H1 (cell line): ENCODE results near the gene TMEM170A. TPM values are rescaled to one million over a fixed set of nuclear protein-coding genes. Genes with fewer than 3 reads are reported as not detected.

ENCODE experiments used
- CTCF ChIA-PET: fragments of 300-600 bp; sonication (Branson Sonifier 250); formaldehyde crosslinking; loops from one replicate; lab custom pipeline; 2021; ENCODE audit not compliant: partially characterized antibody; lab: Charles Lee
- POLR2A ChIA-PET: fragments of 300-600 bp; sonication (Branson Sonifier 250); formaldehyde crosslinking; loops from one replicate; lab custom pipeline; 2021; ENCODE audit warnings: inconsistent platforms; ENCODE audit not compliant: partially characterized antibody; lab: Charles Lee
- DNase-seq, 2 experiments: peaks; one replicate each; pipeline versions ENCODE4 v3.0.0 to v3.0.0-alpha.2; 2010 to 2022; ENCODE audit warnings: low spot score in 2 of 2, low read depth in 1 of 2, mixed read lengths in 1 of 2
- FAIRE-seq: peaks from 2 replicates; lab custom pipeline; 2011; peaks lifted over from hg19 to GRCh38; lab: Jason Lieb, UNC
- H2AFZ ChIP-seq: 2 replicates; pipeline ENCODE4 v1.8.1; 2012; ENCODE audit warnings: low read length, inconsistent platforms
- H2AK5ac ChIP-seq: 2 replicates; pipeline ENCODE4 v1.6.1; 2013; ENCODE audit warnings: low read depth, low read length
- H2BK120ac ChIP-seq: replicated peaks from 2 replicates; pipeline ENCODE3; 2013; ENCODE audit warnings: low read depth, low read length, inconsistent platforms
- H2BK12ac ChIP-seq: 2 replicates; pipeline ENCODE4 v1.6.1; 2013; ENCODE audit warnings: low read depth, low read length
- H2BK15ac ChIP-seq: 2 replicates; pipeline ENCODE4 v1.6.1; 2013; ENCODE audit warnings: low read length
- H2BK20ac ChIP-seq: 2 replicates; pipeline ENCODE4 v1.6.1; 2013; ENCODE audit warnings: low read length
- H2BK5ac ChIP-seq: 2 replicates; pipeline ENCODE4 v1.6.1; 2013; ENCODE audit warnings: low read depth, low read length
- H3K14ac ChIP-seq: 2 replicates; pipeline ENCODE4 v1.6.1; 2013; ENCODE audit warnings: inconsistent platforms; ENCODE audit not compliant: insufficient read length
- H3K18ac ChIP-seq: 2 replicates; pipeline ENCODE4 v1.6.1; 2013; ENCODE audit warnings: low read length; ENCODE audit errors: extremely low read depth
- H3K23ac ChIP-seq: 2 replicates; pipeline ENCODE4 v1.6.1; 2013; ENCODE audit warnings: inconsistent platforms; ENCODE audit not compliant: insufficient read length
- H3K23me2 ChIP-seq: 2 replicates; pipeline ENCODE4 v1.6.1; 2013; ENCODE audit warnings: low read depth, low read length
- H3K27ac ChIP-seq: 2 replicates; pipeline ENCODE4 v1.6.1; 2011; ENCODE audit warnings: low read depth, low read length, inconsistent platforms
- H3K27me3 ChIP-seq, 4 experiments: replicated peaks in 1 of 4; 1 replicate in 1 of 4; 2 replicates in 3 of 4; pipeline versions ENCODE4 v1.6.1 to v1.8.1; 2011 to 2013; ENCODE audit warnings: low read length in 3 of 4, mild to moderate bottlenecking in 3 of 4, inconsistent platforms in 2 of 4, mixed read lengths in 2 of 4, moderate library complexity in 1 of 4; ENCODE audit not compliant: control insufficient read depth in 3 of 4, insufficient read depth in 3 of 4; ENCODE audit errors: extremely low read depth in 1 of 4
- H3K36me3 ChIP-seq, 4 experiments: 2 replicates each; pipeline versions ENCODE4 v1.6.1 to v1.8.1; 2011 to 2013; ENCODE audit warnings: mild to moderate bottlenecking in 4 of 4, low read length in 3 of 4, moderate library complexity in 2 of 4, control low read depth in 1 of 4, inconsistent platforms in 1 of 4; ENCODE audit not compliant: insufficient read depth in 4 of 4, control insufficient read depth in 2 of 4
- H3K4ac ChIP-seq: replicated peaks from 2 replicates; pipeline ENCODE3; 2013; ENCODE audit warnings: low read length, low read depth, mixed read lengths, inconsistent platforms; ENCODE audit not compliant: insufficient read length
- H3K4me1 ChIP-seq, 4 experiments: replicated peaks in 1 of 4; 1 replicate in 1 of 4; 2 replicates in 3 of 4; pipeline versions ENCODE4 v1.6.1 to v1.8.1; 2011 to 2013; ENCODE audit warnings: low read length in 3 of 4, inconsistent platforms in 2 of 4, mixed read lengths in 1 of 4; ENCODE audit not compliant: insufficient read depth in 4 of 4, control insufficient read depth in 3 of 4
- H3K4me2 ChIP-seq, 2 experiments: 2 replicates each; pipeline versions ENCODE4 v1.6.1 to v1.8.1; 2011 to 2013; ENCODE audit warnings: low read depth in 2 of 2, low read length in 2 of 2, control low read depth in 1 of 2, inconsistent platforms in 1 of 2, mild to moderate bottlenecking in 1 of 2; ENCODE audit not compliant: insufficient read depth in 1 of 2
- H3K4me3 ChIP-seq, 4 experiments: fragments of 200-600, 300-600 bp in 1 of 4; sonication (generic), shearing (Covaris generic), sonication (Bioruptor Twin) in 1 of 4; 2 replicates each; pipeline versions ENCODE4 v1.5.1 to v1.8.1; 2011 to 2016; ENCODE audit warnings: low read length in 4 of 4, low read depth in 3 of 4, control low read depth in 2 of 4, inconsistent platforms in 2 of 4, mild to moderate bottlenecking in 2 of 4, mixed read lengths in 1 of 4, moderate library complexity in 1 of 4; ENCODE audit not compliant: insufficient read depth in 2 of 4; ENCODE audit errors: extremely low read depth in 1 of 4
- H3K56ac ChIP-seq: replicated peaks from 2 replicates; pipeline ENCODE3; 2013; ENCODE audit warnings: low read depth, mild to moderate bottlenecking, mixed read lengths, low read length, inconsistent platforms; ENCODE audit not compliant: insufficient read length
- H3K79me1 ChIP-seq: 2 replicates; pipeline ENCODE4 v1.6.1; 2013; ENCODE audit warnings: low read depth, low read length, control low read depth
- H3K79me2 ChIP-seq, 2 experiments: 2 replicates each; pipeline versions ENCODE4 v1.6.1 to v1.8.1; 2012 to 2013; ENCODE audit warnings: low read length in 2 of 2, mild to moderate bottlenecking in 2 of 2, inconsistent platforms in 1 of 2; ENCODE audit not compliant: insufficient read depth in 2 of 2, control insufficient read depth in 1 of 2
- H3K9ac ChIP-seq, 4 experiments: replicated peaks in 1 of 4; 1 replicate in 1 of 4; 2 replicates in 3 of 4; pipeline versions ENCODE4 v1.6.1 to v1.8.1; 2011 to 2013; ENCODE audit warnings: low read depth in 3 of 4, low read length in 3 of 4, control low read depth in 2 of 4, mild to moderate bottlenecking in 2 of 4, moderate library complexity in 2 of 4, inconsistent platforms in 1 of 4; ENCODE audit errors: extremely low read depth in 1 of 4
- H3K9me3 ChIP-seq, 2 experiments: 2 replicates each; pipeline versions ENCODE4 v1.6.1 to v1.8.1; 2012 to 2013; ENCODE audit warnings: mild to moderate bottlenecking in 2 of 2, moderate library complexity in 2 of 2, control low read depth in 1 of 2, inconsistent platforms in 1 of 2, low read depth in 1 of 2, low read length in 1 of 2, mixed read lengths in 1 of 2; ENCODE audit not compliant: insufficient read depth in 2 of 2
- H4K20me1 ChIP-seq, 2 experiments: replicated peaks in 1 of 2; 2 replicates each; pipeline versions ENCODE3 to v1.8.1; 2011 to 2013; ENCODE audit warnings: inconsistent platforms in 2 of 2, low read length in 2 of 2, mild to moderate bottlenecking in 1 of 2; ENCODE audit not compliant: insufficient read depth in 2 of 2, control insufficient read depth in 1 of 2
- H4K5ac ChIP-seq: 2 replicates; pipeline ENCODE4 v1.6.1; 2013; ENCODE audit warnings: low read length, low read depth, mixed read lengths, inconsistent platforms; ENCODE audit not compliant: insufficient read length
- H4K8ac ChIP-seq: 2 replicates; pipeline ENCODE4 v1.8.0; 2013; ENCODE audit warnings: mild to moderate bottlenecking, moderate library complexity, low read length, inconsistent platforms; ENCODE audit not compliant: insufficient read depth; ENCODE audit errors: extremely low read depth
- H4K91ac ChIP-seq: replicated peaks from 2 replicates; pipeline ENCODE3; 2013; ENCODE audit warnings: low read length, mixed read lengths, inconsistent platforms; ENCODE audit not compliant: insufficient read length
- BRCA1 ChIP-seq: IDR thresholded peaks from 2 replicates; pipeline ENCODE4 v1.6.1; 2012; ENCODE audit warnings: low read depth, low read length, improper control_type of control experiment
- KDM1A ChIP-seq: fragments of 200-600, 300-600 bp; sonication (generic); IDR thresholded peaks from 2 replicates; pipeline ENCODE4 v1.7.1; 2016; ENCODE audit warnings: mild to moderate bottlenecking, low read length, borderline replicate concordance
- WGBS, 2 experiments: shearing (Covaris generic) in 1 of 2; methylation state at CpG; one replicate each; pipeline versions ENCODE4 v1.1.6 to v1.1.7; 2013 to 2015; ENCODE audit warnings: low lambda C conversion rate in 2 of 2, mixed read lengths in 2 of 2, inconsistent platforms in 1 of 2, low coverage in 1 of 2, missing lambda C conversion rate in 1 of 2; ENCODE audit not compliant: insufficient replicate concordance in 2 of 2, insufficient coverage in 1 of 2, insufficient read length in 1 of 2; ENCODE audit errors: extremely low coverage in 1 of 2, missing lambda C conversion rate in 1 of 2; 5-methylcytosine and 5-hydroxymethylcytosine counted together
- polyA plus RNA-seq, 7 experiments: library from polyadenylated mRNA; depleted of rRNA in 3 of 7; stranded (reverse) in 5 of 7; unstranded in 2 of 7; fragments of >200 nt in 5 of 7; fragments of 200-250 nt in 2 of 7; gene quantifications; 1 replicate in 5 of 7; 2 replicates in 1 of 7; 4 replicates in 1 of 7; pipeline versions ENCODE4 v1.2.1 to v1.2.3, GENCODE V29; 2011 to 2013; ENCODE audit warnings: missing spikeins in 2 of 7, mixed read lengths in 2 of 7
- total RNA-seq: library from RNA; stranded (reverse); fragmentation: NEBNext Ultra II Directional; extraction: Animal tissue kit (Norgen Biotek cat#: 25700); gene quantifications from 2 replicates; pipeline ENCODE4 v1.2.1, GENCODE V29; 2021

TMEM170A gene
- total and polyA plus RNA-seq, 2 of the 8 experiments (the other 6 are each of a cell fraction or from before 2014, with no cell fraction given), result 22.9 to 56.6 TPM

- FAIRE-seq, result no peak
- WGBS, 2 experiments, result 92% methylated on average over 17 of the region's 17 CpGs; no CpG with 5 or more reads in 1 of the 2 experiments
- CTCF ChIA-PET, result interaction anchor here (0.6 to 9.9 kb wide), 16 partner anchors 8 to 274 kb away, joined by 3 to 181 read pairs (median 6); partner anchors contain the start of gene CHST6
These were observed 8.7 kb upstream of the TMEM170A start for GRCh38 chr16:75472908-75473877.

More at GRCh38 chr16:75472908-75473877, 8.7 kb upstream of the TMEM170A start:
- Histone ChIP-seq H3K23ac (no peak overlapping the region), H2BK20ac (peak overlapping the region; percentile 89), H3K36me3 (peaks cover 0 to 12% (median 2%) of the 10 kb centered on the region in 4 experiments; a peak in 6 of 8 replicates), H2AK5ac (peak overlapping the region; percentile 84; the same call in 1 of the 2 replicates), H4K8ac (peak overlapping the region; percentile 82; the same call in 1 of the 2 replicates), H3K14ac (no peak overlapping the region), H3K9ac (no peak overlapping the region), H3K18ac (peak overlapping the region; percentile 28; the same call in 1 of the 2 replicates), H3K4ac (peak overlapping the region; percentile 24), H3K56ac (peak overlapping the region; percentile 25), H3K4me1 (peaks cover 1 to 6% (median 5%) of the 10 kb centered on the region in 4 experiments; a peak in 6 of 7 replicates), H2BK15ac (0 out of 2 replicates have a peak overlapping the region, but pooled peaks have one; percentile 66), H4K5ac (peak overlapping the region; percentile 68), H3K27ac (peak overlapping the region; percentile 43), H2AFZ (no peak overlapping the region), H3K27me3 (no peaks in the 10 kb centered on the region), H3K79me1 (no peaks in the 10 kb centered on the region), H3K23me2 (0 out of 2 replicates have a peak, but pooled peaks cover 3% of the 10 kb centered on the region), H3K79me2 (no peaks in the 10 kb centered on the region), H3K4me3 (no peak overlapping the region), H2BK12ac (peak overlapping the region; percentile 95), H3K4me2 (peak overlapping the region in 1 of 2 experiments; percentile 8; a peak in 1 of 4 replicates), H4K20me1 (no peaks in the 10 kb centered on the region), H2BK5ac (peak overlapping the region; percentile 72; the same call in 1 of the 2 replicates), H4K91ac (peak overlapping the region; percentile 70), H3K9me3 (0 out of 4 replicates have a peak, but pooled peaks cover 0 to 3% of the 10 kb centered on the region in 2 experiments), H2BK120ac (peak overlapping the region; percentile 73)
- no peak for DNase-seq
- TF ChIP-seq KDM1A (peak; percentile 65; the same call in 1 of the 2 replicates), BRCA1 (no peak)
- POLR2A ChIA-PET, result interaction anchor here (0.6 to 2.4 kb wide), 7 partner anchors 11 to 205 kb away, joined by 3 to 18 read pairs (median 3); partner anchors contain the start of gene CHST6
